ENCODE data around the gene SGPL1.
"Not testable (repeated sequence)": the region's sequence is repeated elsewhere in the genome, so short reads cannot be mapped to it uniquely, and the experiment has no call there.

SGPL1 gene

DNA sequence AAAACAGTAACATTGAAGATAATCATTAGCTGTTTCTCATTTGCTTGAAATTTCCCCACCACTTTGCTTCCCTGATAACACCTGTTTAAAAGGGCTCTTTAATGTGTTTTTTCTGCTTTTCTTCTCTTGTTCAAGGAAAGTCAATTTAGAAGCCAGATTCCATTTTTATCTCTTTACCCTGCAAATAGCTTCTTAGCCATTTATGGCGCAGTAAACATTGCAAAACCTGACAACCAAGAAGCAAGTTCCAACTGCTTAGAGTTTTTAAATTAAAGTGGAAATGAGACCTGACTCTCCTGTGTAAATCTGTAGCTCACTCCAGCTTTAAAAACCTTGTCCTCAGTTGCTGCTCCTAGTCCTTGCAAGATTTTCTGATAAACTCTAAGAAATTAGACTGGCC lies 30.1 kb downstream of the SGPL1 start:
- no peak for DNase-seq

DNA sequence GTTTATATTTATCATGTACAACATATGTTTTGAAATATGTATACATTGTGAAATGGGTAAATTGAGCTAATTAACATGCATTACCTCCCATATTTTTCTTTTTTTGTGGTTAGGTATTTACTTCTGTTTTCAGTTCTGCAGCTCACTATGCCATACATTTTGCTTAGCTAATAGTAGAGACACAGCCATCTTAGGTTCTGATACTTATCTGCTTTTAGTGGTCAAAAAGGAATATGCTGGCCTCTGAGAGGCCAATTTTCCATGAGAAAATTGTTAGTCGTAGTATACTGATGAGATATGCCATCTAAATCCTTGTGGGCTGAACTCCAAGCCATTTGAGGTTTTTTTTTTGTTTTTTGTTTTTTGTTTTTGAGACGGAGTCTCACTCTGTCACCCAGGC lies 31.0 kb downstream of the SGPL1 start:
- no peak for DNase-seq

DNA sequence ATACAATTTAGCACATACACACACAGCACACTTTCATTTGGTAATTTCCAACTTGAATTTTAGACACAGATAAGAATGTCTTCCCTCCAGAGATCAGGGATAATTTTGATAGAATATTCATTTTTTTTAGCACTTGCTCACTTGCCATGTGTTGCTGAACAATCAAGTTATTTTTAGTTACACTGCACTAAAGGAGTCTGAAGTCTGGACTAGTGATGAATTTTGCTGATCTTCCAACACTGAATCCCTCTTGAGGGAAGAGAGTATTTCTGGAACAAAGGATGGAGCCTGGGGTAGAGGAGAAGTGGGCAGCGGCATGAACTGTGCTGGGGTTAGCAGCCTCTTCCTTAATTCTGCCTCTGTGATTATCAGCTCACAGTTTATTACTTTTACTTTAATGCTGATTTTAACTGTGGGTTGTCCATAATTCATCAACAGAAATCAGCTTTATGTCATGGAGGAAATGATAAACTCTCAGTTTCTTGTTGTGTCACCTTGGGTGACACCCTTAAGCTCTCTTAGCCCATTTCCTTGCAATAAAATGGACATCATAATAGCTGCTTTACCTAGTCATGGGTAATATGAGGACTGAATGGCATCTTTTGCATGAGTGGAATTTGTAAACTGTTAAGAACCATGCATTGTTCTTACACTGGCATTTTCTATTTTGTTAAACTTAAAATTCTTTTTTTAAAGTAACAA lies 32.1 kb downstream of the SGPL1 start:
- no peak for DNase-seq

DNA sequence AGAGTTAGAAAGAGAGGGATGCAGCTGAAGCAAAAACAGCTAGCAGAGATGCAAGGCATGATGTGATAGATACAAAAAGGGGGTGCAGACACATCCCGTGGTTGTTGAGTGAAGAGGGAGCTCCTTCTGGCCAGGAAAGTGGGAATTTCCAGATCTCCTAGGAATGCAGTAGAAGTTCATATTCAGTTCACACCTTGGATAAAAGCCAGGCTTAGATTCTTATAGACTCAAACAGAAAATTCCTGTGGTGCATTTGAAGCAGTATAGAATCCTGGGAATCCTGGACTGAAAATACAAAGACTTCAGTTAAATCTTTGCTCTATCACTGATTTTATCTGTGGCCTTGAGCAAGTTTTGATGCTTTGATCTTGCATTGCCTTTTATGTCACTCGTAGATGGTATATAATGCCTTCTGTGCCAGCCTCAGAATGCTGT lies 33.9 kb downstream of the SGPL1 start:
- no peak for DNase-seq

DNA sequence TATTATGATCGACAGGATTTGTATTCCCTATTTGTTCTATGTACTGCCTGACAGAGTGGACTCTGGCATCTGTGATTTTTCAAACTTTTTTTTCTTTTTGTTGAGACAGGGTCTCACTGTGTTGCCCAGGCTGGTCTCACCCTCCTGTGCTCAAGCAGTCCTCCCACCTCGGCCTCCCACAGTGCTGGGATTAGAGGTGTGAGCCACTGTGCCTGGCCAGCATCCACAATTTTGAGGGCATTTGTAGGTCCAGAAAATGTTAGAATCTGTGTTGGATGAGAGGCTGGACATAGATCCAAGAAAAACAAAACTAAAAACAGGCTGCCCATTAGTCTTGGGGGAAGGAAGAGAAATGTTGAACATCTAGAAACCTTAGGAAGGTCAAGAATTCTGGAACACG lies 34.3 kb downstream of the SGPL1 start:
- no peak for DNase-seq

DNA sequence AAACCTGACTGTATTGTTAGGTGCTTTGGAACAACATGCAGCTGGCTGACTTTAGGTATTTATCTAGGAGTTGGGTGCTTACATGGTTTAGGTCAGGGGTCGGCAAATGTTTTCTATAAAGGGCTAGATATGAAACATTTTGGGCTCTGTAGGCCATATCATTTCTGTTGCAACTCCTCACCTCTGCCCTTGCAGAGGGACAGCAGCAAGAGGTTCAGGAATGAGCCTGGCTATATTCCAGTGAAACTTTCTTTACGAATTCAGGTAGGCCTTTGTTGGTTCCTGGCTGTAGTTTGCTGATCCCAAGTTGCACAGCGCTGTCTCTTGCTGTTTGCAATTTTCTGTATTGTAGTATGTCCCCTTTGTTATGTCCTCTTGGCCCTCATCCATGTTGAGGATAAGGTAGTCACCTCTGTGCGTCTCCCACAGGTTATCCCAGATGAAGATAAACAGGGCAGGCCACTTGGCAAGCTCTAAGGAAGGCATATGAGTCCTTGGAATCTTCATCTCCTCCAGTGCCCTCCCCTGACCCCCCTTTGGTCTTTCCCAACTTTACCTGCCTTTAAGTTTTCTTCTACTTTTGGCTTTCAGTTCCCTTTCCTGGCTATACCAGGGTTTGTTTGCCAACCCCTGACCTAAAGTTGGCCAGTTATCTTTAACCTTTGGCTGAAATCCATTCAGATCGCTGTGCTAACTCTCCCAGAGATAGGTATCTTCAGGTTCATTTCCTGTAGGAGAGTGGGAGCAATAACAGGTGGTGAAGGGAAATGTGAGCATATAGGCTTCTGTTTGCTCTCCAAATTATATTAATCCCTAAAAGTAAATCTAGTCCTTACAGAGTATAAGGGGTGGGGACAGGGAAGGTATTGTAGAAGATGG lies 36.1 kb downstream of the SGPL1 start:
- DNase-seq = no peak

DNA sequence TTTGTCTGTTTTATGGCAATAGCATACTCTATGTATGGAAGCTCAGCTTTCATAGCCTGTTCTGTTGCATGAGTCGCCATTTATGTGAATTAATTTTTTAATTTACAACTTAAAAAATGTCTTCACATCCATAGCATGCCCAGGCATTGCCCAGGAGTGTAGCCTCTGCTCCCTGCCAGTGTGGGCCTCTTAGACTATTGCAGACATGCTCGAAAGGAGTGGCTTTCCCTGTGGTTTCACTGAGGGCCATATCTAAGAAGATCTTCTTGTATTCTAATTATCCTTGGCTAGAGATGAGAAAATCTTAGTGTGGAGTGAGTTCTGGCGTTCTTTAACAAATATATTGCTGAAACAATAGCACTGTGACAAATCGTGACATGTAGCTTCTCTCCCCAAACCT lies 37.3 kb downstream of the SGPL1 start:
- DNase-seq = no peak

- DNase-seq = no peak
Measured at GRCh38 chr10:70853457-70853856, 37.7 kb downstream of the SGPL1 start.

- DNase-seq = no peak
Measured at GRCh38 chr10:70856454-70856853, 40.7 kb downstream of the SGPL1 start.

DNA sequence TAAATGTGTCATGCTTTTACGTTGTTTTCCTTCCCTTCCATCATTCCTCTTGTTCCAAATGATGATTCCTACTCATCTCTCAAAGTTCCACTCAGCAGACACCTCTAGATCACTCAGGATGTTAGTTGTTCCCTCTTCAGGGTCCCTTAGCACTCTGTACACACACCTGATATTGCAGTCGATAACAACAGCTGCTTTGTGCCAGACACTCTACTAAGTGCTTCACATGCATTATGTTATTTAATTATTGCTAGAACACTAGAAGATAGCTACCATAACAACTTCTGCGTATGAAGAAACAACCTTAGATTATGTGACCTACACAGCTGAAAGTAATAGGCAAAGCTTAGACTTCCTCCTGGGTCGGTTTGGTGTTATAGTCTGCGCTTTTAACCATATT lies 43.0 kb downstream of the SGPL1 start:
- DNase-seq = no peak

DNA sequence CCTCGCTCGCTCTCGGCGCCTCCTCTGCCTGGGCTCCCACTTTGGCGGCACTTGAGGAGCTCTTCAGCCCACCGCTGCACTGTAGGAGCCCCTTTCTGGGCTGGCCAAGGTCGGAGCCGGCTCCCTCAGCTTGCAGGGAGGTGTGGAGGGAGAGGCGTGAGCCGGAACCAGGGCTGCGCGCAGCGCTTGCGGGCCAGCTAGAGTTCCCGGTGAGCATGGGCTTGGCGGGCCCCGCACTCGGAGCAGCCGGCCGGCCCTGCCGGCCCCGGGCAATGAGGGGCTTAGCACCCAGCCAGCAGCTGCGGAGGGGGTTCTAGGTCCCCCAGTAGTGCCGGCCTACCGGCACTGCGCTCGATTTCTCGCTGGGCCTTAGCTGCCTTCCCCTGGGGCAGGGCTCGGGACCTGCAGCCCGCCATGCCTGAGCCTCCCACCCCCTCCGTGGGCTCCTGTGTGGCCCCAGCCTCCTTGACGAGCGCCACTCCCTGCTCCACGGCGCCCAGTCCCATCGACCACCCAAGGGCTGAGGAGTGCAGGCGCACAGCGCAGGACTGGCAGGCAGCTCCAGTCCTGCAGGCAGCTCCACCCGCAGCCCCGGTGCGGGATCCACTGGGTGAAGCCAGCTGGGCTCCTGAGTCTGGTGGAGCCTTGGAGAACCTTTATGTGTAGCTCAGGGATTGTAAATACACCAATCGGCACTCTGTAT lies 45.9 kb downstream of the SGPL1 start:
- DNase-seq = not testable (repeated sequence)

DNA sequence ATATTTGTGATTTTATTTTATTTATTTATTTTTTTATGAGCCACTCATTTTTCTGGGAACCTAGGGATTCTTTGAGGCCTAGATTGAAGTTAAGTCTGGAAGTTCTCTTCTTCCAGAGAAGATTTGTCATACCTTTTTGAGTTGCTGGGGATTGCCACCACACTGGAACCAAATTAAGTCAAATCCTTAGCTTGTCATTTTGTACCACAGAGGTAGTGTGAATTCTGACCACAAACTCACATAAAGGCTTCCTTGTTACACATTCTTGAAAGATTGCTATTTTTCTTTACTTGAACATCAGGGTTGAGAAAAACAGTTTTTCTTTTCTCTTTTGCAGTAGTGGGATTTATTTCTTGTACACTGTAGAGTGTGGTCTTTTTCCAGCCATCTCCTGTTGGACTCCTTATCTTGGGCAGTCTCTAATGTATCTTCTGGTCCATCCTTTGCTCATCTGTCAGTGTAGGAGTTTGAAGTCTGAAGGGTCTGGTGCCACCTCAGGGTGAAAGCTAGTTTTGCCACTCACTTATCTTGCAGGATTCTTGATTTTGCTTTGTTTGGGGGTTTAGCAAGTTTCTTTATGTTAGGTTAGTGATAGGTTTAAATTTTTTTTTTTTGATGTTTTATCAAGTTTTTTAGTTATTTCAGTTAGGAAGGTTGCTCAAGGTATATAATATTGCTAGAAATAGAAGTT lies 47.9 kb downstream of the SGPL1 start:
- no peak for DNase-seq

- DNase-seq = no peak
Measured at GRCh38 chr10:70864935-70865334, 49.2 kb downstream of the SGPL1 start.

DNA sequence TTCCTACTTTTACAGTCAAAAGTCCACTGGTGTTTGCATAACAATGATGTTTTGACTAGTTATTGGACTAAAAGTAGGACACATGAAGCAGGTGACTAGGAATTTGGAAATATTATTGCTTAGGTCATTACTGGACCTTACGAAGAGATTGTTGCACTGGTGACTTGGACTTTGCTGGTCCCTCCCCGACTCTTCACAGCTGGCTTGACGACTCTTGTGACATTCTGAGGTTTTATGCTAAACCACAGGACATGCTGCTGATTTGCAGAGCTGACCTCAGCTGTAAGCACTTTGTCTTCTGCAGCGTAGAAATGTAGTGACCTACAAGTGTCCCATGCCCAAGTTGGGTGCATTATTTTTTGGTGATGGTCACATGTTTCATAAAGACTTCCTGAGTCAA lies 50.7 kb downstream of the SGPL1 start:
- DNase-seq = no peak

- DNase-seq = no peak
Measured at GRCh38 chr10:70872291-70872690, 56.5 kb downstream of the SGPL1 start.

DNA sequence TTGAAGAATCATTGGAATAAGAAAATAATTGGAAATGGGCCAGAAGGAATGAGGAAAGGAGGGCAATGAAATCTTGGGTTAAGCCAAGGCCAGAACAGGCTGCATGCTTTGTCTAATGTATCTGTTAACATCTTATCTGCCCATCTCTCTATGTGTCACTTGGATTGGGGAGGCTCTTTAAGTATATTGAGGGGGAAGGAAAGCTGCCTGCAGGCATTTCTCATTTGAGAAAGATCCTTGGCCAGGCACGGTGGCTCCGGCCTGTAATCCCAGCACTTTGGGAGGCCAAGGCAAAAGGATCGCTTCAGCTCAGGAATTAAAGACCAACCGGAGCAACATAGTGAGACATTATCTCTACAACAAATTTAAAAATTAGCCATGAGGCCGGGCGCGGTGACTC lies 58.3 kb downstream of the SGPL1 start:
- no peak for DNase-seq

DNA sequence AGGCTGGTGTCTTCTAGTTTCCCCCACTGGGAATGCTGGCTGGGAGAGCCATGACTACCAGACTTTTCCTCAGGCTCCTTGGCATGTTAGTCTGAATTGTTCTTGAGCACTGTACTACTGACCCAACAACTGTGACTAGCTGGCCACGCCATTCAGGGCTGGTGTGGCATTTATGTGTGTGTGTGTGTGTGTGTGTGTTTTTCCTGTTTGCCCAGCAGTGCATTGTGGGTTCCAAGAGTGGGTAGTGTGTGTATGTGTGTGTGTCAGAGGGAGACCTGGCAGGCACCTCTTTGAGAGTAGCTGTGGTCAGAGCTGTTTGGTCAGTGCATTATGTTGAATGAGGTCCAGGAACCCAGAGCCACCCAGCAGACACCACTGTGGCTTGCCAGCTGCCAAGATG lies 63.5 kb downstream of the SGPL1 start:
- DNase-seq = no peak

- peak in 3 of 4 experiments; percentile 20 to 52 (median 52) for DNase-seq
Measured at GRCh38 chr10:70880077-70880534, 64.4 kb downstream of the SGPL1 start.

DNA sequence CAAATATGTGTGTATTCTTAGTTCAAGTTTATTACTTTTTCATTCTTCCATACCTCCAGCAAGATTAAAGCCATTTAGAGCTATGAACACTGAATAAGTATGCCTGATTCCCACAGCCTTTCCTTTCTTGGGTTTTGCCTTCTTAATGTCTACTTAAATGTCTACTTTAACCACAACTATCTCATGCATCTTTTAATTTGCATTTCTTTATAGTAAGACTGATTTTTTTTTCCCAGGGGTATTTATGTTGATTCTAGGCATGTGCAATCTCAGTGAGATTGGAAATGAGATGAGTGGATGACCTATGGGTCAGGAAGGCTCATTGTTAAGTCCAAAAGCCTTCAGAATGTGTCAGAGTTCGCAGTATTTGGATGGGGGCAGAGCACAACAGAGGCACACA lies 69.0 kb downstream of the SGPL1 start:
- DNase-seq = no peak

GRCh38 chr10:70885481-70885880 lies 69.7 kb downstream of the SGPL1 start:
- no peak for DNase-seq

- no peak for DNase-seq
Measured at GRCh38 chr10:70885931-70886903, 70.5 kb downstream of the SGPL1 start.
